CD4-positive, alpha-beta T cell treated with Interleukin-10 for 1 hour (primary cell): Measurements from ENCODE around the gene EXOSC1.
"Not testable (repeated sequence)": the region's sequence is repeated elsewhere in the genome, so short reads cannot be mapped to it uniquely, and the experiment has no call there.

ENCODE experiments used
- DNase-seq: peaks from one replicate; pipeline ENCODE4 v3.0.0-alpha.2; 2020

EXOSC1 gene, protein sequence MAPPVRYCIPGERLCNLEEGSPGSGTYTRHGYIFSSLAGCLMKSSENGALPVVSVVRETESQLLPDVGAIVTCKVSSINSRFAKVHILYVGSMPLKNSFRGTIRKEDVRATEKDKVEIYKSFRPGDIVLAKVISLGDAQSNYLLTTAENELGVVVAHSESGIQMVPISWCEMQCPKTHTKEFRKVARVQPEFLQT

DNA sequence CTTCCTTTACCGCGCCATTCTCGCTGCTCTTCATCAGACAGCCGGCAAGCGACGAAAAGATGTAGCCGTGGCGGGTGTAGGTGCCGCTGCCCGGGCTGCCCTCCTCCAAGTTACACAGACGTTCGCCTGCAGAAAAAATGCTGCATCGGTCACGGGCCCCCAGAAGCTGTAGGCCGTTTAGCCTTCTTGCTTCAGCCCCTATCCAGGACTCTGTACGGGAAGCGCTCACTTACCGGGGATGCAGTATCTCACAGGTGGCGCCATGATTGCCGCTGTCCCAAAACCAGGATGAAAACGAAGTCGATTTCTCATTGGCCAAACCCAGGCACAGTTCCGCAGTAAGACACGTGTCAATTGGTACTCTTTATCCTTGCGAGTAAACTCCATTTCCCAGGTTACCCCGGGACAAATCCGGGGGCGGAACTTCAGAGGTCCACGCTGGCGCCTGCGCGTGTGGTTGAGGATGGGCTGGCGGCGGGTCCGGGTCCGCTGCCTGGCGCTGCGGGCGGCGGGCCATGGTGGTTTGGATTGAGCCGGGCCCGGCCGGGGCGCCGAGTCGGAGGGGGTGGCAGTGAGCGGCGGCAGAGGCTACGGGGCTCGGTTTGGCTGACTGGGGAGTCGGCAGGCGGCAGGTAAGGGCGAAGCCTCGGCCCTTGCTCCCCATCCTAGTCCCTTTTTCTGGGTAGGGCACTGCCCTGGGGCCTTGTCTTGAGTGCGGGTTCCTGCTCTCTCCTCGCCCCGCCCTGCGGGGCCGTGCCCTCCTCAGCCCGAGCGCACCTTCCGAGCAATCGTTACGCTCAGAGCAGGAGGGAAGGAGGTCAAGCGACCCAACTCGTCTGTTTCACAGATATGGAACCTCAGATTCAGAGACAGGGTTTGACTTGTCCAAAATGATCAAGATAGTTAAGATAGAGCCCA is at the start of gene EXOSC1, which contains the start of gene ZDHHC16:
Gene EXOSC1 (minus strand): TSS at position 285 of the 918 bp plus-strand sequence. CDS start 21 bp downstream, at position 264.
Gene ZDHHC16 (plus strand): TSS at position 454 of the 918 bp plus-strand sequence. CDS start 5,501 bp downstream, outside the sequence.
- peak; percentile 93 for DNase-seq

DNA sequence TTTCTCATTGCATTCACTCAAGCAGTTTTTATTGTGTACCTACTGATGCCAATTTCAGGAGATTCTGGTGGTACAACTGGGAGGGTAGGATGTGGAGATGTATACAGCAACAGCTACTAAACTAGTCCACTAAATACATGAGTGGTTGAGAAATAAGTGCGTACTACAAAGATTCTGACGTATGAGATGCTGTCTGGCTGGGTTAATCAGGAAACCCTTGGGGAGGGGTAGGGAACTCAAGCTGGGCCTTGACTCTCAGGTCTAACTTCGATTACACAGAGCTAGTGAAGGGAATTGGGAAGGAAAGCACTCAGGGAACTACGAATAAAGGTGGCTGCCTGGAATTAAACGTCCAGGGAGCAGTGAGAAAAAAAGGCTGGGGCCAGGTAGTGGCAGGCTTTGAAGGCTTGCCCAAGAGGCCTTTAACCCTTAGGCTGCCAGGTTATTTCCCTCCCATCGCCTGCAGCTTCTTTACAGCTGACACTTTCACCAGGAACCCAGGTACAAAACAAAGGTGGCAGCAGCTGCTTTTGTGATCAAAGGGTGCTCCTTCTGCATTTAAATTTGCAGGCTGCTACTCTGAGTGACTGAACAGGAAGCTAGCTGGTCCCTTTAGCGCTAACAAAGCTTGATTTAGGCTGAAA is 49.2 kb upstream of the EXOSC1 start:
- peak; percentile 20 for DNase-seq

DNA sequence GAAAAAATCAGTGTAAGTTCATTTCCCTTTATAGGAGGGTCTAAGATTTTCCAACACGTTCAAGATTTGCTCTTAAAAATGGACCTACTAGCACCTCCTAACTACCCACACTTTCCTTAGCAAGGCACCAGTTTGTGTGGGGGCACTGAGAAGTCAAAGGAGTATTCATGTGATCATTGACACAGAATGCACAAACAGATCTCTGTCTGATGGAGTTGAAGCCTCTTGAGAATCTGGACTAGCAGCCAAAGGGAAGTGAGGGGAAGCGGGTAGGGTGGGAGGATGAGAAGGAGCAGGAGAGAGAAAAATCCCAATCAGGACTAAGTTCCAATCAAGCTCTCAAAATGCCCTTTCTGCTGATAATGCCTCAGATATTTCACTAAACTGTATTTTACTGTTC is 48.3 kb upstream of the EXOSC1 start:
- DNase-seq = no peak

DNA sequence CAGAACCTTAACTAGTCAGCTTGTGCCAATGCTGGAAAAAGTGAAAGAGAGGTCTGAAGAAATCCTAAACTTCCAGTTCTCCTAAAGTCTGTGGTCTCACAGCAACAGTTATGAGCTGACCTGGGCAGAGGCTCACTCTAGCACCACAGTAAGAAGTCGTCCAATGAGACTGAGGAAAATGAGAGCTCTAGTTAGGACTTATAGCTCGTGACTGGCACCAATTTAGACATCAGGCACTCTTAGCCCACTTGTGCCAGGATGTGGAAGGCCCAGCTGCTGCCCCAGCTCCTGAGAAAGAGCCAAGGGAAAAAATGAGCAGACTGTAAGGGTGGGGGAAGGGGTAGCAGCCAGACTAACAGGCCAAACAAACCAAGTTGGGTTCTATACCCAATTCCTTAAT is 44.8 kb upstream of the EXOSC1 start:
- DNase-seq = no peak

DNA sequence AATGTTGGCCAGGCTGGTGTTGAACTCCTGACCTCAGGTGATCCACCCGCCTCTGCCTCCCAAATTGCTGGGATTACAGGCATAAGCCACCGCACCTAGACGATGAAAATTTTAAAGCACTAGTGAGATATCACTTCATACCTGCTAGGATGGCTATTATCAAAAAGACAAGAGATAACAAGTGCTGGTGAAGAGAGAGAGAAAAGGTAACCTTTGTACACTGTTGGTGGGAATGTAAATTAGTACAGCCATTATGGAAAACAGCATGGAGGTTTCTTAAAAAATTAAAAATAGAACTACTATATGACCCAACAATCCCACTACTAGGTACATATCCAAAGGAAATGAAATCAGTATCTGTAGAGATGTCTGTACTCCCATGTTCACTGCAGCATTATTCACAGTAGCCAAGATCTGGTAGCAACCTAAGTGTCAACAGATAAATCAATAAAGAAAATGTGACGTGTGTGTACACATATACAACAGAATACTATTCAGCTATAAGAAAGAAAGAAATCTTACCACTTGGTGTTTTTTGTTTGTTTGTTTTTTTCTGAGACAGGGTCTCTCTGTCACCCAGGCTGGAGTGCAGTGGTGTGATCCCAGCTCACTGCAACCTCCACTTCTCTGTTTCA is 40.0 kb upstream of the EXOSC1 start:
- no peak for DNase-seq

DNA sequence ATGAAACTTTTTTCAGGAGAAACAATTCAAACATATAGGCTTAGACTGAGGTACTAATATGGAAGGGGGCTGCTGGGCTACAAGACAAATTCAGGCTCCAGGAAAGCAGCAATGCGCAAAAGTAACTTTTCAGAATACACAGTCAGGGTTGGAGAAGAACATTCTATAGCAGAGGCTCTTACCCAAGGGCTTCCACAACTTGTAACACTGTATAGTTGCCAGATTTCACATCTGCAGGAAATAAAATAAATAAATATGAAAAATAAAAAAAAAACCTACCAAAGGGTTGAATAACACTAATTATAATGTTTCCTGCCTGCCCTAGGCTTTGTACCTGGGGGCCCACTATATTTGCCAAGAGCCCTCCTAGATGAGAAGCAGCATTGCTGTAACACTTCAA is 38.1 kb upstream of the EXOSC1 start:
- no peak for DNase-seq

DNA sequence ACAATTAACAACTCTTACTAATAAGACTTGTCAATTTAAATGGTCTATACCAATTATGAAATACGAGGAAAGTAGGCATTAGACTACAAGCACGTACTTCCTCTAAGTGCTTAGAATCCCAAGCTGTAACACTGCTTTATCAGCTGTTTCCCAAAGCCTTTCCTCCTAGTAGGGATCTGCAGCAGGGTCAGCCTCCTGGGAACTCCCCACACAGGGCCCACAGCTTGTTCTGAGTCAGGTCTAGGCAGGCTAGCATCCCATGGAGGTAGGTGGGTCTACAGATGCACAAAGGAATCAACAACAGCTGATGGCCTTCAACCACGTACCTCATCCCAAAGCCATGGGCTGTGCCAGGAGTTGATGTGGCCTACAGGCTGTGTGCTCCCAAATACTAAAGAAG is 37.7 kb upstream of the EXOSC1 start:
- no peak for DNase-seq

DNA sequence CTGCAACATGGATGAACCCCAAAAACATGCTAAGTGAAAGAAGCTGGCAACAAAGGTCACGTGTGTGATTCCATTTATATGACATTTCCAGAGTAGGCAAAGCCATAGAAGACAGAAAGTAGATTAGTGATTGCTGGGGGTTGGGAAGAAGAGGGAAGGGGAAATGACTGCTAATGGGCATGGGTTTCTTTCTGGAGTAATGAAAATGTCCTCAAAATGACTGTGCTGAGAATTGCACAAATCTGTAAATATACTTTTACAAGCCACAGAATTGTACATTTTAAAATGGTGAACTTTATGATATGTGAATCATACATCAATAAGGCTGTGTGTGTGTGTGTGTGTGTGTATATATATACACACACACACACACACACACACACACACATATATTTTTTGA is 36.6 kb upstream of the EXOSC1 start:
- no peak for DNase-seq

DNA sequence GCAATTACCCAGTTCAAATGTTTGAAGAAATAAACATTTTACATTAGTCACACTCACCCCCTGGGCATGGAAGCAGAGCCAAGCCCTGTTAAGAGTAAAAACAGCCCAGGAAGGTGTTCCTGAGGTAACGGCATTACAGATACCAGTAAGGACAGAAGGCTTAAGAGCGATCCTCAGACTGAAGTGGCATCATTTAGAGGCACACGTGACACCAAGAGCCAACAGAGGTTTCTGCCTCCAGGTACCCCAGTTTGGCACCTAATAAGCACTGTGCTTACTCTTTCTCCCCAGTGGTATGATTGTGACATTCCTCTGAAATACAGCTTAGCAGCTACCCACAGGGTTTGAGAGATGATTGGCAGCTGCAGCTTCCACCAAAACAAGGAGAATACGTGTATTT is 35.3 kb upstream of the EXOSC1 start:
- no peak for DNase-seq

DNA sequence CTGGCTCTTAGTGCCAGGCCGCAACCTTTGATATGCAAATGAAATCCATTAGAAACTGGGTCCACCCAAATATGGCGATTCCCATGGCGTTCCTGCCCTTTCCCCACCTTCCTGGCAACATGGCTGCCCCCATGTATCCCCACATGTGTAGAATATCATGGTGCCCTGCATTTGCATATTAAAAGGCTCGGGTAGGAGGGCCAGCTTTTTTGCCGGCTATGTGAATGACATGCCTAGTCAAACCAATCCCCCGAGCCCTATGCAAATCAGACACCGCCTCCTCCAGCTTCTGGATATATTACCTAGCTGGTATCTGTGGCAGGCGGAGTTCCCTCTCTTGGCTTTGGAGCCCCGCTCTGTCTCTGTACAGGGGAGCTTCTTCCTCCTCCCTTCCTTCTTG is 34.1 kb upstream of the EXOSC1 start:
- no peak for DNase-seq

DNA sequence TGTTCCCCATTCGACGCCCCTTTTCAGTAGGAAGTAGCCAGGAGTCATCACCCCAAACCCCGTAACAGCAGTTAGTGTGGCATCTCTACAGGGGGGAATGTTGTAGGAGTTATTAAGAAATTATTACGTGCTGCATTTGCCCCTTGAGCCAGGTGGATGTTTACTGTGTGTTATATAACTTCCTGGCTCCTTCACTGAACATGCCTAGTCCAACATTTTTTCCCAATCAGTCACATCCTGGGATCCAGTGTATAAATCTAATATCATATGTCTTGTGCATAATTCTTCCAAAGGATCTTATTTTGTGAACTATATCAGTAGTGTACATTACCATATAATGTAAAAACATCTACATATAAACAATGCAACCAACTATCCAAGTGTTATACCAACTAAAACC is 33.6 kb upstream of the EXOSC1 start:
- DNase-seq = not testable (repeated sequence)

DNA sequence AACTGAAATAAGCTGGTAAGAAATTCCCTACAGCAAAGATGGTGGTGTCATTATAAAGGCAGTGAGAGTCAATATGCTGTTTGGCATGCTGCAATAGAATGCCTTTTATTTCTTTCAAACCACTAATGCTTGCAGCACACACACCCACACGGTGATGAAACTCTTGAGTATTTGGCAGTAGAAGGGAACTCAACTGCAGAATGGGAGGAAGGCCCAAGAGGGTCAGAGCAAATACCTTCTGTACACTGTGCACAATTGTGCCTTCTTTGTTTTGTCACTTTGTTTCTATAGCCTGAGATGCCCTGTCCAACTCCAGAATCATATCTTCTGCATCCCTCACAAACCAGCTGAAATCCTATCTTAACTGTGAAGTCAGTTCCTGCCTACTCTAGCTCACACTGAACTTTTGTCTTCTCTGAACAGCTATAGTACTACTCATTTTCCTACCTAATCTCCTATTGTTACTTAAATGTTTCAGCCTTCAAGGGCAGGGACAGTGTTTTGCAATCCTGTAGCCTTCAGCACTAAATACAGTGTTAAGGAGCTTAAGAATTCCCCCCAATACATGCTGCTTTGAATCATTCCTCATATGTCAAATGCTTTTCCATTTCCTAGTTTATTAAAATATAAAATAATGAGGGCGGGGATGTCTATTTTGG is 30.3 kb upstream of the EXOSC1 start:
- no peak for DNase-seq

DNA sequence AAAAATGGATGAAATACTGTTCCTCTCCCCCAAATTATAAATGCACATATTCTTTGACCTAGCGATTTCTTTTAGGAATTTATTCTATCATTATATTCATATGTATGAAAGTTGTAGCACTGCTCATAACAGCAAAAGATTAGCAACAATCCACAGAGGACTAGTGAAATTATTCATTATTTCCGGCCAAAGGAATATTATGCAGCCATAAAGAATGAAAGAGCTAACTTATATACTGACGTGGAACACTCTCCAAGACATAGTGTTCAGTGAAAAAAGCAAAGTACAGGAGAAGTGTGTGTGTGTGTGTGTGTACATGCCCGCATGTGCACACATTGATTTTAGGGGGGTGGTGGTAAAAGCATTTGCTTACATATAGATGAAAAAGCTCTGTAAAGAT is 29.1 kb upstream of the EXOSC1 start:
- DNase-seq = no peak

DNA sequence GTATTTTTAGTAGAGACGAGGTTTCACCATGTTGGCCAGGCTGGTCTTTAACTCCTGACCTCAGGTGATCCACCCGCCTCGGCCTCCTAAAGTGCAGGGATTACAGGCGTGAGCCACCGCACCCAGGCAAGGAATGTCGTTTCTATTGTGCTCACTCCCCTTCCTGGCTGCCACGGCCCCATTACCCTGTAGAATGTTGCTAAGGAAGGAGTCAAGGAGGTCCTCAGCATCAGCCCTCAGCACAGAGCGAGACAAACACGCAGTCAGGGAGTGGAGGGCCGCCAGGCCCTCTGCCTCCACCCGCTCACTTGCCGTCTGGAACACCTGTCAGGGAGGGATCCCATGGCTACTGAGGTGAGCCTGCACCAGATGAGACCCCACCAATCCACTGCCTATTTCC is 23.0 kb upstream of the EXOSC1 start:
- not testable (repeated sequence) for DNase-seq

DNA sequence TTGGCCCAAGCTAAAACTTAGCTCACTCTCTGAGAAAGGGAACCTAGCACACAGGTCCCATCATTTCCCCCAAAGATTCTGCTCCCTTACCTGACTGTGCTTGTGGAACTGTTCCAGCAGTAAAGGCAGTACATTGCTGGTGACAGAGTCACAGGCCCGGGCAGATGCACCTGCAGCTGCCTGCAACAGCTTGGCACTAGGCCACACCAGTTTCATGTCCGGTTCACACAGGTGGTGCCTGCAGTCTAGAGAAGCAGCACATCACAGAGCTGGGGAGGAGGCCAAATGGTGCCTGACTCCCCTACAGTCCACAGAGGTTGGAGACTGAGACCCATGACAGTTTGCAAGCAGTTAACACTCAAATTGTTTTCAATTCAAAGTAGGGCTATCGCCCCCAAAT is 22.4 kb upstream of the EXOSC1 start:
- DNase-seq = no peak

DNA sequence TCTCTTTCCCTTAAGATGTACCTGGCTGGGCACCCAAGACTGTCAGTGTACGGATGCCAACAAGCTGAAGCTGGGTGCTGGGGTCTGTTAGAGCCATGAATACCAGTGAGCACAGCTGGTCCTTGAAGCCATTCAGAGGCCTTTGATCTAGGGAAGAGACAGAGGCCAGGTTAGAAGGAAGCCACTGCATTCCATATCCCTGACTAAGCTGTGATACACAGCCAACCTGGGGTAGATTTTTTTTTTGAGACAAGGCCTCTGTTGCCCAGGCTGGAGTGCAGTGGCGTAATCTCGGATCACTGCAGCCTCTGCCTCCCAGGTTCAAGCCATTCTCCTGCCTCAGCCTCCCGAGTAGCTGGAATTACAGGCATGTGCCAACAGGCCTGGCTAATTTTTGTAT is 20.9 kb upstream of the EXOSC1 start:
- no peak for DNase-seq

DNA sequence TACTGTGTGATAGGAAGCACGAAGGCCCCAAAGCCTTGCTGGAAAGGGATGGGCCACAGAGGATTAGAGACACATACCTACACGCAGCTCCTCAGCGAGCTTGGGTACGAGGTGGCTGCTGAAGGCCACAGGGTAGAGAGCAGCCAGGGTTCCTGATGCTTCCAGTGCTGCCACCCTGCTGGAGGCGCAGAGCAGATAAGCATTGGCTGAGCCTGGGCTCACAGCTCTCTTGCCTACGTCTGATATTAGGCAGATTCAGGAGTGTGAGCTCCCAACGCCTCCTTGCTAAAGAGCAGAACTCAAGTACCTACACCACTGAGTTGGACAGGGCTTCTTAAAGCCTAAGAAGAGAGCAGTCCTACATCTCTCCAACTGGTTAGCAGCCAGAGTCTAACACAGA is 20.2 kb upstream of the EXOSC1 start:
- DNase-seq = no peak

DNA sequence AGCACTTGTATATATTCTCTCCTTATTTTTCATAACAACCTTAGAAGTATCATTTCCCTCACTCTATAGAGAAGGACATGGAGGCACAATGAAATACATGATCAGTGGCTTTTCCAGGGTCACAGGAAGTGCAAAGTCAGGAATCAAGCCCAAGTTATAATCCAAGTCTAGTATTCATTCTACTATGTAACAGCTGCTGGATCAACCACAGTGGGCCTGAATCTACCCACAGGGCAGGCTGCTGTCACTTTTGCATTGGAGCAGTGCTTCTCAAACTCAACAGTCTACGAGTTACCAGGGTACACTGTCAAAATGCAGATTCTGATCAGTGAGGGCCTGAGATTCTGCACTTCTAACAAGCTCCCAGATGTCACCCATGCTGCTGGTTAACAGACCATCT is 18.4 kb upstream of the EXOSC1 start:
- no peak for DNase-seq

DNA sequence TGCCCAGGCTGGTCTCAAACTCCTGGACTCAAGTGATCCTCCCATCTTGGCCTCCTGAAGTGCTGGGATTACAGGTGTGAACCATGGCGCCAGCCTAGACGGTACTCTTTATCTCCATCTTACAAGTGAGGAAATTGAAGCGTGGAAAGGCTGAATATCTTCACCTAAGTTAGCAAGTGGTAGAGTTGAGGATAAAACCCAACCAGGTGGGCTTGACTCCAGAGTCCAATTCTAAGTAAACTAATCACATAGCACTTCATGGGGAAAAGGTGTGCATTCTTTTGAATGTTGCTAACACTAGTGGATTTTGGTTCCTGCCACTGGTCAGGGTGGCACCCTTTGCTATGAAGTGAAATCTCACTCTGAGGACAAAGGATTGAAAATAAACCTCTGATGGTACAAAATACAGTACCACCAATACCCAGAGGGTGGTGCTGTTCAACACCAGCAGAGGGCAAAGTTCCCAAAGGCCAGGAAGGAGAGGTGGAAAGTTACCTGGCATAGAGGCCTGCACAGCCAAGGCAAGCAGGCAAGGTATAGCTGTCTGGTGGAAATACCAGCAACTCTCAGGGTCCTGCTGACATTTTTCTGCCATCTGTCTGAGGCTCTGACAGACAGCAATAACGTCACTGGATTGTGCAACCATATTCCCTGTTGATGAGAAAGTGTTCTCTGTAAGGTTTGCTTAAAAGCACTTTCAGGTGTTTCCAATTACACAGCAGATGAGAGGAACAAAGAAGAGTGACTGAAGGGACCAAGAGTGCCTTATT is 17.7 kb upstream of the EXOSC1 start:
- peak; percentile 60 for DNase-seq

DNA sequence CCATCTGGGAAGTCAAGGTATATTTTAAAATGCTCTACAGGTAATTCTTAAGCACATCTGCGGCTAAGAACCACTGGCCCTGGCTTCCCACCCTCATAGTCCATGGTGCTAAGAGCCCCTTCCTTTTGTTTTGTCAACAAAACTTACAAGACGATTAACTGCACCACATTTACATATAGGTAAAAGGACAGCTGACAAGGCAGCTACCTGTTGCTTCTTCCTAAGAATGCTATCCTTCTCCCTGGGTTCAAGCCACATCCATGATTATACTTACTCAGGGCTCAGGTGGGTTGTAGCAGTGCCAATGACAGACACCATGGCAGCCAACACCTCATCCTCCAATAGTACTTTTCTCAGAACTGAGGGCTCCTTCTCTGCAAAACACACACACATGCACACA is 16.5 kb upstream of the EXOSC1 start:
- DNase-seq = no peak

DNA sequence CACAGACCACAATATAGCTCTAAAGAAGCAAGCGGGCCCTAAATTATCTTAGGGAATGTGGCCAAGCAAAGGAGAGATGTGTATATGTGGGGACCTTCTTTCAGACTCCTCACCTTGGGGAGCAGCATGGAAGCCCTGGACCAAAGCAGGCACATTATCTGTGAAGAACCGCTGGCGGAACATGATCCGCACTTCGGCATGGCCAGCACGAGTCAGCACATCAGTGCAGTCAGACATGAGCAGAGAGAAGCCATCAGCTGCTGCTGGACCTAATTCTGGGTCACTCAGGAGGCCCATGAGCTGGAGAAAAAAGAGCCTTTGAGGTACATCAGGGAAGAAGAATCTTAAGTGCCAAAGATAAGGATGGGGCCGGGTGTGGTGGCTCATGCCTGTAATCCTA is 14.1 kb upstream of the EXOSC1 start:
- no peak for DNase-seq

DNA sequence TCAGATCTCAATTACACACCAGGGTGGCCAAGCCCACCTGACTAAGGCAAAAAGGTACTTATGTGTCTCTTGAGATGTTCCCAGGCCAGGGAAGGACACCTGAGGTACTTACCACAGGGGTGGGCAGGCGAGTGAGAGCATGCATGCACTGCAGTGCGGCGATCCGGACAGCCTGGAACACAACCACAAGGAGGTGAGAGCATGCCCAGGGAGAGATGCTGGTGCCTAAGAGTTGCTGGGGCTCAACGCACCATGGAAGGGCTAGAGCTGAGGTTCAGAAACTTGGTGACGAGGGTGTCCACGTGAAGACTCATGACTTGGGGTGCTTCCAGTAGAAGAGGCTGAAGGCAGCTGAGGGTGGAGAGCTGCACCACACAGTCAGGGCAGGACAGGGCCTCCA is 13.3 kb upstream of the EXOSC1 start:
- DNase-seq = no peak
